Measurements from ENCODE around the gene STAG3.
"Not testable (repeated sequence)": the region's sequence is repeated elsewhere in the genome, so short reads cannot be mapped to it uniquely, and the experiment has no call there.

The STAG3 gene

DNA sequence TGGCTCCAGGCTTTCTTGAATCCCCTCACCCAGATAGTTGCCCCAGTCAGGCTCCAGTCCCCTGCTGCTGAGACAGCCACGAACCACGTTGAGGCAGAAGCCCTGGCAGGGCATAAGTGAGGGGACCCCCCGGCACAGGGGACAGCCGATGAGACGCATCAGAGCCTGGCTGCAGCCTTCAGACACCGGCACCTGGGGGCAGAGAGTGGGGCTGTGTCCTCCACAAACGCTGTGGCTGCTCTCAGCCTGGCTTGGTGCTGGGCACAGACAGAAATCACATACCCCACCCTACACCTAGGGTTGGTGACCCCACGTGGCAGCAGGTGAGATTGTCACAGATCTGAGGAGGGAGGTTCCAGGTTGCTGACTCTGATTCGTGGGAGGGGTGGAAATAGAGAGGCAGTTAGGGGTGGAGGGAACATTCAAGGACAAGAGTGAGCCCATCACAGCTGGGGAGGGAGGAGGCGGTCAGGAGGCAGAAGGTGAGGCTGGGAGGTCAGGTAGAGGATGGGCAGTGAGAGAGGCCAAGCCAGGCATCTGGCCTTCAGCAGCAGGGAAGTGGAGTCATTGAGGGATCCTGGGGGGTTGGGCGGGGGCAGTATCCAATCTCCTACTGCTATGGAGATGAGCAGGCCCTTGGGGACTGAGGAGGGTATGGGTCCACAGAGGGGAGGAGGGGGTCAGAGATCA lies 3.8 kb upstream of the STAG3 start:
- no peak for DNase-seq (ENCODE audit: low read depth, low spot score)

DNA sequence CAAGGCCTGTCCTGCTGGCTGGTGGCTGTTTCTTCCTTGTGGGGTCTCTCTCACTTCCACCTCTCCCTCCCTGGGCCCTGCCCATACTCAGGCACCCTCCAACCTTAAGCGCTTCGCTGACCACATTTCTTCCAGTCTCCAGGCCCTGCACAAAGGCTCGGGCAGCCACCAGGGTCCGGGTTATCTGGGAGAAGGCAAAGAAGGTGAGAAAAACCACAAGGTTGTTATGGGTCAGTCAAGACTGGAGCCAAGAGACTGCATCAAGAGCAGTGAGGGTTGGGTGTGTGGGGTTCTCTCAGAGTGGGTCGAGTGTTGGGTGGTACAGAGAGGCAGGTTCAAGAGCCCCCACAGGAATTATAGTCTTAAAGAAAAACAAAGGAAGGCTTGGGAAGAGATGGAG lies 3.1 kb upstream of the STAG3 start:
- no peak for DNase-seq (ENCODE audit: low read depth, low spot score)

DNA sequence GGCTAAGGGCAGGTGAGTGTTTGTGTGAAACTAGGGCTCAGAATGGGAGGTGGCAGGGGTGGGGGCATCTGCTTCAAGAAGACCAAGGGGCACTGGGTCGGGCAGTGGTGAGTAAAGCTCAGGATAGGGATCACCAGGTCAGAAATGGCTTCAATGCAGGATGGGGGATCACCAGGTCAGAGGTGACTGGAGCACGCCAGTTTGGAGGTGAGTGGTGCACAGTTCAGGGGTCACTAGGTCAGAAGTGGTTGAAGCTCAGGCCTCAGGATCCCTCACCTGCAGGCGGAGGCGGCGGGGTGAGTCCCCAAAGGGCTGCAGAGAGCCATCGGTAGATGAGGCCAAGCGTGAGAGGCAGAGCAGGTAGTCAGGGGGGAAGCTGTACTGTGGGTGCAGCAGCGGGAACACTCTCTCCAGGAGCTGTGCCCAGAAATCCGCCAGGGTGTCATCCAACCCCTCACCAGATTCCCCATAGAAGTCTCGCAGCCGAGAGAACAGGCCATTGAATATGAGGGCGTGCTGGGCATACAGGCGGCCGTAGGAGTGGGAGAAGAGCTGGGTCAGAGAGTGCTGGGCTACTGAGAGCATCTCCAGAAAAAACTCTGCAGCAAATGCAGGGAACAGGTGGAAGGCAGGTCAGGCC lies 2.3 kb upstream of the STAG3 start:
- DNase-seq (ENCODE audit: low read depth, low spot score): no peak

DNA sequence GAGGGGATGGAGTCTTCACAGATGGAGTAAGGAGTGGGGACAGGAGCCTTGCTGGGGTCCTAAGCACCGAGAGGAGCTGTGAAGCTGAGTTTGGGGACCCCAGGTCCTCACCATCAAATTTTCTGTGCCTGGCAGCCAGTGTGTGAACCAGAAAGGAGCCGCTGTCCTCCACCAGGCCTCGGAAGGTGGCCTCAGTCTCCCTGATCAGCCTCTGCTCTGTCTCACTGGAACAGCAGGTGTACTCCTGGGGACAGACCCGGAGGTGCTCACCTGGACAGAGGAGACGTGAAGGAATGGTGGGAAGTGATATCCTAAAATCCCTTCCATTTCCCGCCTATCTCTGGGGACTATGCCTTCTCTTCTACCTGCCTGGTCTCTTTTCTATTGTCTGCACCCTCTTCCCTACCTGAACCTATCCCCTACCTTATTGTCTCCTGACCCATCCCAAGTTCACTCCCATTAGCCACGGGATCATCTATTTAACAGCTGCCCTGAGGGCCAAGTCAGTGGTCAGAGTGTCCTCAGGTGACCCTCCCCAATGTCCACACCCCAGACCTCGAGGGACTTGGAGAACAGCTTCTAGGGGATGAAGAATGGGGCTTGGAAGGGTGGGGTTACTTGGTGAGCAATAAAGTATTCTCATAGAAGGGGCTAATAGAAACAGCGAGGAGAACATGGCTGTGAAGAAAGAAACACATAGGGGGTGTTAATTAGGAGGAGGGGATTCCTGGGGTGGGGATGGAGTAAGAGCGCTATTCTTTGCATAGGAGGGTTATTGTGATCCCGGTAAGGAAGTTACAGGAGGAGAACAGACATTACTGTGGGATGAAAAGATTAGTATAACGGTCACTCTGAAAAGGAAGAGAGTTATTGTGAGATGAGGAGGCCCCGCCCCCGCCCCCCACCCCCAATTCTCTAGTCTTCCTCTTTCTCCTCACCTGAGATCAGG lies 1.3 kb upstream of the STAG3 start:
- DNase-seq (ENCODE audit: low read depth, low spot score): no peak

DNA sequence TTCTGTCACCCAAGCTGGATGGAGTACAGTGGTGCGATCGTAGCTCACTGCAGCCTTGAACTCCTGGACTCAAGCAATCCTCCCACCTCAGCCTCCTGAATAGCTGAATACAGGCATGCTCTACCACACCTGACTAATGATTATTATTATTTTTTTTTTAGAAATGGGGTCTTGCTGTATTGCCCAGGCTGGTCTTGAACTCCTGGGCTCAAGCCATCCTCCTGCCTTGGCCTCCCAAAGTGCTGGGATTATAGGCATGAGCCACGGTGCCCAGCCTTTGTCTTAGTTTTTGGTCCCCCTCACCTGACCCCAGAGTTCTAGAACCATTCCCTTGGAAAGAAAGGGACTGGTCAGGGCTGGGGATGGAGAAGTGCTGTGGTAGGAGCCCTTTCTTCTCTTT lies 2.4 kb downstream of the STAG3 start:
- not testable (repeated sequence) for DNase-seq (ENCODE audit: low read depth, low spot score)

DNA sequence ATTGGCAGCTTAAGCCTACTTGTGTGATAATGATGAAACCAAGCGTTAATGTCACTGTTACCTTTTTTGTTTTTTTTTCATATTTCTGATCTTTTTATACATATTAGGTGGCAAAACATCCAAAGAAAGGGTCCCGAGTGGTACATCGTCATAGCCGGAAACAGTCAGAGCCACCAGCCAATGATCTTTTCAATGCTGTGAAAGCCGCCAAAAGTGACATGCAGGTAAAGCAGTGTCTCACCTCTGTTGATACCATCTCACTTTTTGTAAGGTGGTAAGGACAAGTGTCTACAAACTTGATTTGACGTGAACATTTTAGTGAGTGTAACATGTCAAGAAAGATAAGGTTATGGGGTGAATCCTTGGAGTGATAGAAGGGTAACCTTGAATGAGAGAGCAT lies 4.9 kb downstream of the STAG3 start:
- DNase-seq (ENCODE audit: low read depth, low spot score): not testable (repeated sequence)

DNA sequence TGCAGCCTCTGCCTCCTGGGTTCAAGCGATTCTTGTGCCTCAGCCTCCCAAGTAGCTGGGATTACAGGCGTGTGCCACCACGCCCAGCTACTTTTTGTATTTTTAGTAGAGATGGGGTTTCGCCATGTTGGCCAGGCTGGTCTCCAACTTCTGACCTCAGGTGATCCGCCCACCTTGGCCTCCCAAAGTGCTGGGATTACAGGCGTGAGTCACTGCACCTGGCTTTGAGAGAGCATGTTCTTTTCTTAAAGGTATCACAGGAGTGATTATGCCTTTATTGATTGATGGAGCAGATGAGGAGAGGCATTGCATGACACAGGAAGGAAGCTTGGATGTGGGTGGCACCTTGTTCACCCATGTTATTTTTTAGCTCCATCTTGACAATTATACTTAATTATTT lies 5.4 kb downstream of the STAG3 start:
- not testable (repeated sequence) for DNase-seq (ENCODE audit: low read depth, low spot score)

DNA sequence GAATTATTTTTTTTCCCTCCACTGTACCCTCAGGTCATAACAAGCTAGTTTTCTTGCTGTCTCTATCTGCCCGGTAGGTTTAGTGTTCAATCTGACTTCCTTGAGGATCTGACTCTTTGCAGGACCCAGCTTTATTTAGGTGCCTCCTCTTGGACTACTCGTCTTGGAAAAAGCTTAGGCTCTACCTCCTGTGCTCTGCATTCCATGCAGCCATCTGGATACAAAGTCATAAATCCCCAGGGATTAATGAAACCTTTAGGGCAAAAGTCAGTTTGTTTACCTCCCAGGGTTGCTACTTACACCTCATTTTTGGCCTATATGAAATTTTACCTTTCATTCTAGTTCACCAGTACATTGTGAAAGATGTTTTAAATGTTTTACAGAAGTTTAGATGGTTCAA lies 8.0 kb downstream of the STAG3 start:
- DNase-seq (ENCODE audit: low read depth, low spot score): no peak

DNA sequence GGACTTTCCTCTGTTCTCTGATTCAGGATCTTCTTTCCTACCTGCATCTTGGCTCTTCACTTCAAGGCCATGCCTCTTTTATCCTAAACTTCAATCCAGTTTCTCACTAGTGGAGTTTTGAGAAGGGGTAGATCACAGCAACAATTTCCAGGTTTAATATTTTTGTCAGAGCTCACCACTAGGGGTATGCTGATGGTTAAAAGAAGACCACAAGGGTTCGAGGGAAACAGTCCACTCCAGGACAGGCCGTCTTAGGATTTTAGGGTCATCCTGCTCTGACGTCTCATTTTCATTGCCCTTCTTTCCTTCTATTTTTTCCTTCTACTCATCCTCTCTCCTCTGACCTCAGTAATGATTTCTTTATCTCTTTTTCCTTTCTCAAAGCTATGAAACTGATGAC lies 11.3 kb downstream of the STAG3 start:
- no peak for DNase-seq (ENCODE audit: low read depth, low spot score)

DNA sequence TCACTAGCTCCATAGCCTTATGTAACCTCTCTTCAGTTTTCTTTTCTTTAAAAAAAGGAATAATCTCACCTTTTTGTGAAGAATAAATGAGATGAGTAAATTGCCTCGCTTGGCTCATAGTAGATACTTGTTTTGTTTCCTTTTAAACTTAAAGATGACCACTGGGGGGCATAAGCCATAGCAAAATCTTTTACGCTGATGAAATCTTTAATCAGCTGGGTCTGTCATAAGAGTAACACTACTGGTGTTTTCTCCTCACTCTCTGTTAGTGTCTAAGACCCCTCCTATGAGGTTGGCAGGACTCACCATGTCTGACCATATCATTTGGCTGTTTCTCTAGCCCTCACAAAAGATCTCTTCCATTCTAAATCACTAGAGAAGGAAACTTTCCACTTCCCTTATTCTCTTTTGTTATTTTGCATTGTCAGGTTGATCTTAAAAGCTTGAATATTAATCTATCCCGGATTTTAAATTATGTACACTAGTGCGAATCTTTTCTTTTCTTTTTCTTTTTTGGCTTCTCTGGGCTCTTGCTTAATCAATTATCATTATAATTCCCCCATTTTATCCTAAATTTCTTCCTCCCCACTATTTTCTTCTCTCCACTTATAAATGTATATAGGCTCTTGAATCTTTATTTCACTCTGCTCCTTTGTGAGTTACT lies 12.5 kb downstream of the STAG3 start:
- no peak for DNase-seq (ENCODE audit: low read depth, low spot score)

DNA sequence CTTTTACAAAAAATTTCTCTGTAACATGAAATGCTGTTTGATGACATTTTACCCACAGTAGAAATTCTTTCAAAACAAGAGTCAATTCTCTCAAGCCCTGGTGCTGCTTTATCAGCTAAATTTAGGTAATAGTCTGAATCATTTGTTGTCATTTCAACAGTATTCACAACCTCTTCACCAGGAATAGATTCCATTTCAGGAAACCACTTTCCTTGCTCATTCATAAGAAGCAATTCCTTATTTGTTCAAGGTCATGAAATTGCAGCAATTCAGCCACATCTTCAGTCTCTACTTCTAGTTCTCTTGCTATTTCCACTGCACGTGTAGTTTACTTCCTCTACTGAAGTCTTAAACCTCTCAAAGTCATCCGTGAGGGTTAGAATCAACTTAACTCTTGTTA lies 14.1 kb downstream of the STAG3 start:
- DNase-seq (ENCODE audit: low read depth, low spot score): no peak

DNA sequence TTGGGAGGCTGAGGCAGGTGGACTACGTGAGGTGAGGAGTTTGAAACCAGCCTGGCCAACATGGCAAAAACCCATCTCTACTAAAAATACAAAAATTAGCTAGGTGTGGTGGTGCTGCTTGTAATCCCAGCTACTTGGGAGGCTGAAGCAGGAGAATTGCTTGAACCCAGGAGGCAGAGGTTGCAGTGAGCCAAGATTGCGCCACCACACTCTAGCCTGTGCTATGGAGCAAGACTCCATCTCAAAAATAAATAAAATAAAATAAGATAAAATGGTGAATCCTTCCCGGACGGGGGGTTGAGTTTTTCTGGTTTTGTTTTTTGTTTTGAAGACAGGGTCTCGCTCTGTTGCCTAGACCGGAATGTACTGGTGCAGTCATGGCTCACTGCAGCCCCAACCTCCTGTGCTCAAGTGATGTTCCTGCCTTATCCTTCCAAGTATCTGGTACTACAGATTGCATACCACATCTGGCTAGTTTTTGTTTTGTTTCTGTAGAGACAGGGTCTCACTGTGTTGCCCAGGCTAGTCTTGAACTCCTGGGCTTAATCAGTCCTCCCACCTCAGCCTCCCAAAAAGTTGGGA lies 14.7 kb downstream of the STAG3 start:
- not testable (repeated sequence) for DNase-seq (ENCODE audit: low read depth, low spot score)

DNA sequence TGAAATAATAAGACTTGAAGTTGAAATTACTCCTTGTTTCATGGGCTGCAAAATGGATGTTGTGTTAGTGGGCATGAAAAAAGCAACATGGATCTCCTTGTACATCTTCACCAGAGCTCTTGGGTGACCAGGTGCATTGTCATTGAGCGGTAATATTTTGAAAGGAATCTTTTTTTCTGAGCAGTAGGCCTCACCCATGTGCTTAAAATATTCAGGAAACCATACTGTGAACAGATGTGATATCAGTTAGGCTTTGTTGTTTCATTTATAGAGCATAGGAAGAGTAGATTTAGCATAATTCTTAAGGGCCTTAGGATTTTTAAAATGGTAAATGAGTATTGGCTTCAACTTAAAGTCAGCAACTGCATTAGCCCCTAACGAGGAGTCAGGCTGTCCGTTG lies 15.3 kb downstream of the STAG3 start:
- no peak for DNase-seq (ENCODE audit: low read depth, low spot score)

DNA sequence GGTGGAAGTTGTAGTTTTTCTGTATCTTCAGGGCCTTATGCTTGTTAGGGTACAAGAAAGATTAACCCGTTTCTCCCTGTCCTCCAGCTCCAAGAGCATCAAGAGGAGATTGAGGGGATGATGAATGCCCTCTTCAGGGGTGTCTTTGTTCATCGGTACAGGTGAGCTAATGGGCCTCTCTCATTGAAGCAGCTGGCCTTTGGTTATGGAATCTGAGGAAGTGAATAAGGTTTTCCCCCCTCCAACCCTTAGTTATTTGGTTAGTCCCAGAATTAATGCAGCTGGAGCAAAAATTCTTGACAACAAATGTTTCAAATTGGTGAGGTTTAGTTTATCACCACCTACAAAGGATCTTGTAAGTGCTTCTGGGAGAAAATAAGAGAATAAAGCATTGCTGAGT lies 17.5 kb downstream of the STAG3 start:
- no peak for DNase-seq (ENCODE audit: low read depth, low spot score)

DNA sequence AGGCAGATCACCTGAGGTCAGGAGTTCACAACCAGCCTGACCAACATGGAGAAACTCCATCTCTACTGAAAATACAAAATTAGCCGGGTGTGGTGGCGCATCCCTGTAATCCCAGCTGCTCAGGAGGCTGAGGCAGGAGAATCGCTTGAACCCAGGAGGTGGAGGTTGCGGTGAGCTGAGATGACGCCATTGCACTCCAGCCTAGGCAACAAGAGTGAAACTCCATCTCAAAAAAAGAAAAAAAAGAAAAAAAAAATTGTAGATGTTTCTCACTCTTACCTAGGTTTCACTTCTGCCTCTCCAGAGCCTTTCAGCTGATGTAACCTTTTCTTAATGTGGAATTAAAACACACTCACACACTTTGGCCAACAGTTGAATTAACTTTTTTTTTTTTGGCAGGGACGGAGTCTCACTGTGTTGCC lies 18.2 kb downstream of the STAG3 start:
- DNase-seq (ENCODE audit: low read depth, low spot score): not testable (repeated sequence)

DNA sequence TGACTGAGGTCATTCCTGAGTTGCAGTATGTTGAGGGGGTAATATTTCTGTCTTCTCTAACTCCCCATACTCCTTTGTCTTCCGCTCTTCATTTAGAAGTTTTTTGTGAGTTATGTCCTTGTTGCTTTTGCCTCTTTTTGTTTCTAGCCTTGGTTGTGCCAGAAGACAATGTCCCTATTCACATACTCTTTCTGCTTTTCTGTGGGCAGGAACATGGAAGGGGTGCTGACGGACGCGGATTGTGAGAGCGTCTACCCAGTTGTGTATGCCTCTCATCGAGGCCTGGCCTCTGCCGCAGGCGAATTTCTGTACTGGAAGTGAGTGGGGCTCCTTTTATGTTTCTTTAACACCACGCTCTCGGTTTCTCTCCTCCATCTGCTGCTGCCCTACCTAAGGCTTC lies 20.5 kb downstream of the STAG3 start:
- no peak for DNase-seq (ENCODE audit: low read depth, low spot score)

DNA sequence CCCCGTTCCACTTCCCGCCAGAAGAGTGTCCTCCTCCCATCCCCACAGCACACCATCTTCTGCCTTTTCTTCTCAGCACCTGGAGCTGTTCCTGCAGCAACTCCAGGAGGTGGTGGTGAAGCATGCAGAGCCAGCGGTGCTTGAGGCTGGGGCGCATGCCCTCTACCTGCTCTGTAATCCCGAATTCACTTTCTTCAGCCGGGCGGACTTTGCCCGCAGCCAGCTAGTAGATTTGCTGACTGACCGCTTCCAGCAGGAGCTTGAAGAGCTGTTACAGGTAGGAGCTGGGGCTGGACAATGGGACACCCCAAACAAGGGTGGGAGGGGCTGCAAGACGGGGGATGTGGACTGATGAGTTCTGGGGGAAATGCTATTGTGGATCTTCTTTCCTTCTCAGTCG lies 23.0 kb downstream of the STAG3 start:
- DNase-seq (ENCODE audit: low read depth, low spot score): no peak

DNA sequence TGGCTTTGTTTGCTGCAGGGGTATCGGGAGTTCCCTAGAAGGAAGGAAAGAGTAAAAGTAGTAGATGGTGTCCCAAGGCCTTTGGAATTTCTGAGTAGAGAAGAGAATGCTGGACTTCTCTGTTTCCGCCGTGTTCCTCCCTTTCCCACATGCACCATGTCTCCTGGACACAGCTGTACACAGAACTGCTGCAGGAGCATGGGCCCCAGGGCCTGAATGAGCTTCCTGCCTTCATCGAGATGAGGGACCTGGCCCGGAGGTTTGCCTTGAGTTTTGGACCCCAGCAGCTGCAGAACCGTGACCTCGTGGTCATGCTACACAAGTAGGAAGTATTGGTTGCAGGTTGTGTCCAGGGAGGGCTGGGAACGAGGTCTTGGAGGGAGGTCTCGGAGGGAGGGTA lies 26.7 kb downstream of the STAG3 start:
- DNase-seq (ENCODE audit: low read depth, low spot score): no peak

DNA sequence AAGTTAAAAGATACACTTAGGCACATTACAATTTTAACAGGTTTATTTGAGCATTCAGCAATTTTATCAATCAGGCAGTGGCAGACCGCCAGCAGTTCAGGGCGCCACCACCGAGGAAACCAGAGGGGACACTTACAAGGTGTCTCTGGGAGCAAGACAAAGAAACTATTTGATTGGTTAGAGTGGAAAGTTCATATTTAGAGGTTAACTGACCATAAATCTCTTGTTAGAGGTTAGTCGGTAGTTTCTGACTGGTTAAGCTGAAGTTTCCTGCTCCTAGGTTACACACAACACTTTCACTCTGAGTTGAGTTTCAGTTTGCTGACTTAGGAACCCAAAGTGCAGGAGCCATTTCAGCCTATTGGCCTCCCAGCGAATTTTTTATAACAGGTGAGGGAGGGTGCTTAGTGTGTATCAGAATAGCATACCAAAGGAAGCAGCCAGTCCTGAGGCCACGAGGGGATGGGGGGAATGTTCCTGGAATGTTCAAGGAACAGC lies 31.2 kb downstream of the STAG3 start:
- DNase-seq (ENCODE audit: low read depth, low spot score): peak; percentile 12

DNA sequence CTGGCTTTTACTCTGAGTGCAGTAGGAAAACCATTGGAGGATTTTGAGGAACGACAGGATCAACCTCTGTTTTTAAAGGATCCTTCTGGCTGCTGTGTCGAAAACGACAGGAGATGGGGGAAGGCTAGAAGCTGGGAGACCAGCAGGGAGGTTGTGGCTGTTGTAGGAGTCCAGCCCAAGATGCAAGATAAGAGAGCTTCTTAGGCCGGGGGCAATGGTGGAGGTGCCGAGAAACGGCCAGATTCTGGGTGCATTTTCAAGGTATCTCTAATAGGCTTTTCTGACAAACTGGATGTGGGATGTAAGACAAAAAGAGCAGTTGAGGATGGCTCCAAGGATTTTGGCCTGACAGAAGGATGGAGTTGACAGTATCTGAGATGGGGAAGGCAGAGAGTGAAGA lies 31.8 kb downstream of the STAG3 start:
- no peak for DNase-seq (ENCODE audit: low read depth, low spot score)

DNA sequence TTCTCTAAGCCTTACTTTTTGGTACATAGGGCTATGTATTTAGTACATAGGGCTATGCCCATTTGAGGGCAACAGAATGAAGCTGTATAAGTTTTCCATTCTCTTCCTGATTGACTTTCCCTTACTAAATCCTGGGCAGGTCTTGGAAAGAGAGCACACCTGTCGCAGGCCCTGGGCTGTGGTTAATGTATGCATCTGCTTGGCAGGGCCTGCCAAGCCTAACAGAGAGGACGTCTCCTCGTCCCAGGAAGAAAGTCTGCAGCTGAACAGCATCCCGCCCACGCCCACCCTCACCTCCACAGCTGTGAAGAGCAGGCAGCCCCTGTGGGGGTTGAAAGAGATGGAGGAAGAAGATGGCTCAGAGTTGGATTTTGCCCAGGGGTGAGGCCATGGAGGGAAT lies 33.1 kb downstream of the STAG3 start:
- DNase-seq (ENCODE audit: low read depth, low spot score): no peak

Measured in ELF-1 (cell line).